Hepatocyte (in vitro differentiated cells): ENCODE results near the gene COL5A1.

Experiments
- EZH2 ChIP-seq: fragments of 200-600 bp; sonication (generic); IDR thresholded peaks from 2 replicates; pipeline ENCODE4 v1.6.1; 2016; ENCODE audit warnings: antibody characterized with exemption, mild to moderate bottlenecking, borderline replicate concordance
- EZH2phosphoT487 ChIP-seq: fragments of 200-600 bp; sonication (generic); IDR thresholded peaks from one replicate; pipeline ENCODE4 v1.6.1; 2018; ENCODE audit warnings: antibody characterized with exemption, mild to moderate bottlenecking, low read depth, moderate library complexity; ENCODE audit not compliant: unreplicated experiment, severe bottlenecking
- TF ChIP-seq, protein P1 (sequence below): fragments of 200-600 bp; sonication (generic); IDR thresholded peaks from 2 replicates; pipeline ENCODE4 v1.5.1; 2016; ENCODE audit warnings: antibody characterized with exemption, mild to moderate bottlenecking; ENCODE audit not compliant: poor library complexity

DNA sequence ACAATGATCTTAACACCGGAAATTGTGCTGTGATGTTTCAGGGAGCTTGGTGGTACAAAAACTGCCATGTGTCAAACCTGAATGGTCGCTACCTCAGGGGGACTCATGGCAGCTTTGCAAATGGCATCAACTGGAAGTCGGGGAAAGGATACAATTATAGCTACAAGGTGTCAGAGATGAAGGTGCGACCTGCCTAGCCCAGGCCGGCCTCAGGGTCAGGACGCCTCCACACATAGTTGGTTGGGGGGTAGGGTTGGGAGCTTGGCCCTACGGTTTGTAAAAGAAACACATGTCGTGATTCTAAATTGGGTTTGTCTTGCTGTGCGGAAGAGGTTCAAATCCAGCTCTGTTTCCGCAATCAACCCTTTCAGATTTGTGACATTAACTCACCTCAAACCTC lies 245.6 kb downstream of the COL5A1 start:
- TF ChIP-seq, protein P1, sequence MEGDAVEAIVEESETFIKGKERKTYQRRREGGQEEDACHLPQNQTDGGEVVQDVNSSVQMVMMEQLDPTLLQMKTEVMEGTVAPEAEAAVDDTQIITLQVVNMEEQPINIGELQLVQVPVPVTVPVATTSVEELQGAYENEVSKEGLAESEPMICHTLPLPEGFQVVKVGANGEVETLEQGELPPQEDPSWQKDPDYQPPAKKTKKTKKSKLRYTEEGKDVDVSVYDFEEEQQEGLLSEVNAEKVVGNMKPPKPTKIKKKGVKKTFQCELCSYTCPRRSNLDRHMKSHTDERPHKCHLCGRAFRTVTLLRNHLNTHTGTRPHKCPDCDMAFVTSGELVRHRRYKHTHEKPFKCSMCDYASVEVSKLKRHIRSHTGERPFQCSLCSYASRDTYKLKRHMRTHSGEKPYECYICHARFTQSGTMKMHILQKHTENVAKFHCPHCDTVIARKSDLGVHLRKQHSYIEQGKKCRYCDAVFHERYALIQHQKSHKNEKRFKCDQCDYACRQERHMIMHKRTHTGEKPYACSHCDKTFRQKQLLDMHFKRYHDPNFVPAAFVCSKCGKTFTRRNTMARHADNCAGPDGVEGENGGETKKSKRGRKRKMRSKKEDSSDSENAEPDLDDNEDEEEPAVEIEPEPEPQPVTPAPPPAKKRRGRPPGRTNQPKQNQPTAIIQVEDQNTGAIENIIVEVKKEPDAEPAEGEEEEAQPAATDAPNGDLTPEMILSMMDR: no peak
- TF ChIP-seq EZH2phosphoT487 (no peak), EZH2 (no peak)
